Measurements from ENCODE around the gene IRF9. TPM values are rescaled to one million over a fixed set of nuclear protein-coding genes. Genes with fewer than 3 reads are reported as not detected.

IRF9 gene
- total RNA-seq, 1 donor from 2014 or later, result 229 TPM

DNA sequence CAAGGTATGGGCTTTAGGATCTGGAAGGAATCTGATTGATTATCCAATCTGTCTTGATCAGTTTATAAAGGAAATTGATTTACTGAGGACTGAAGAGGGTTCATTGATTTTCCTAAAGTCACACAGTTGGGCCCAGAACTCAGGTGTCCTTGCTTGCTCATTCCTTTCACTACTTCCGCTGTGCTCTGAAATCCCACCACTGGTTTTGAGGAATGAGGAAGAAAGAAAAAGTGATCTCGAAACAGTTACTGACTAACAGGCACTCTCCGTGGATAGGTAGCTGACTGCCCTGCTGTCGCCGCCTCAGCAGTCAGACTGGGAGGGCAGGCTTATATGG is 30.7 kb upstream of the IRF9 start, which contains the start of gene FITM1:
Gene FITM1 (plus strand): TSS at position 280 of the 337 bp plus-strand sequence. CDS start 905 bp downstream, outside the sequence.
- Mint-ChIP-seq H3K27me3 (no peaks in the 10 kb centered on the region), H3K9me3 (no peaks in the 10 kb centered on the region), H3K4me3 (no peak within 1 kb of the TSS), H3K4me1 (peaks cover 30% of the 10 kb centered on the region), H3K27ac (no peak within 1 kb of the TSS), H3K36me3 (ENCODE audit: low read depth) (peaks cover 3% of the 10 kb centered on the region)
- ATAC-seq (ENCODE audit: low read depth) (no peak), DNase-seq (no peak)
- ChIA-PET POLR2A (interaction anchor here (0.6 kb wide), 1 partner anchor 78 kb away, joined by 3 read pairs; the partner anchor contains the start of gene CARMIL3), CTCF (no interaction called here)
- TF ChIP-seq, protein P1, sequence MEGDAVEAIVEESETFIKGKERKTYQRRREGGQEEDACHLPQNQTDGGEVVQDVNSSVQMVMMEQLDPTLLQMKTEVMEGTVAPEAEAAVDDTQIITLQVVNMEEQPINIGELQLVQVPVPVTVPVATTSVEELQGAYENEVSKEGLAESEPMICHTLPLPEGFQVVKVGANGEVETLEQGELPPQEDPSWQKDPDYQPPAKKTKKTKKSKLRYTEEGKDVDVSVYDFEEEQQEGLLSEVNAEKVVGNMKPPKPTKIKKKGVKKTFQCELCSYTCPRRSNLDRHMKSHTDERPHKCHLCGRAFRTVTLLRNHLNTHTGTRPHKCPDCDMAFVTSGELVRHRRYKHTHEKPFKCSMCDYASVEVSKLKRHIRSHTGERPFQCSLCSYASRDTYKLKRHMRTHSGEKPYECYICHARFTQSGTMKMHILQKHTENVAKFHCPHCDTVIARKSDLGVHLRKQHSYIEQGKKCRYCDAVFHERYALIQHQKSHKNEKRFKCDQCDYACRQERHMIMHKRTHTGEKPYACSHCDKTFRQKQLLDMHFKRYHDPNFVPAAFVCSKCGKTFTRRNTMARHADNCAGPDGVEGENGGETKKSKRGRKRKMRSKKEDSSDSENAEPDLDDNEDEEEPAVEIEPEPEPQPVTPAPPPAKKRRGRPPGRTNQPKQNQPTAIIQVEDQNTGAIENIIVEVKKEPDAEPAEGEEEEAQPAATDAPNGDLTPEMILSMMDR (IDR thresholded peaks at IDR 0.05), result no peak
- intact Hi-C loops (cut with micrococcal nuclease), result no loop called here

DNA sequence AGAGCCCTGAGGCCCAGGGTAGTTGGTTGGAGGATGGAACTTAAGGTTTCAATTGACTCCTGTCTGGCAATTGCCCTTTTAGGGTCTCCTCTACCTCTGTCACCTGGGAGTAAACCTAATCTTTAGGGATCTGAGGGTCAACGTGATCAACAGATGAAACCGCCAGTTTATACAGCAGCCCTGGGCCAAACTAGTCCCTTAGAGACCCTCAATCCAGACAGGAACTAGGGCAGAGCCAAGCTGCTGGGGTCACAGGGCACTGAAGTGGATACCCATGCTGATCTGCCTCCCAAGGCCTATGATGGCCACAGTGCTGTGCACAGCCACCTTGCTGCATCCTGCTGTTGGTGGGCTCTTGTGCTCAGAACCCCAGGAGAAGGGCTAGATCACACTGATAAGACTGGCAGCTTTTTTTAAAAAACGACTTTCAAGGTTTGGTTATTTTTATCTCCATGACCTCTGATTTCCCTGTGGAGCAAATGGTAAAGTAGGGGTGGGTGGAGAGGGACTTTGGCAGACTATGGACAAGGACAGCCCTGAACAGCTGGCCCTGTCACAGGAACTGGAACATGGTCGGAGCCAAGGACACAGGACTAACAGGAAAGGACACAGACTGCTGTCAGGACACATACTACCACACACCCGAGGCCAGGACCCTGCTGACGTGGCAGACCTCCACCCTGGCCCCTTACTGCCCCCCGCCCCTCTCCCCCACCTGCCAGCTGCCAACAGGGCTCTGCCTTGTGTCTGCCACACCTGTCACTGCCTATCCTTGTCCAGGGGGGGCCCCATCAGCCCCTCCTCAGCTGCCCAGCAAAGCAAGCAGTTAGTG is 30.1 kb upstream of the IRF9 start:
- TF ChIP-seq, protein P1 (IDR thresholded peaks at IDR 0.05), result no peak
- Mint-ChIP-seq H3K4me3 (no peak overlapping the region), H3K9me3 (no peaks in the 10 kb centered on the region), H3K4me1 (peaks cover 32% of the 10 kb centered on the region), H3K27ac (no peak overlapping the region), H3K27me3 (no peaks in the 10 kb centered on the region), H3K36me3 (ENCODE audit: low read depth) (peaks cover 3% of the 10 kb centered on the region)
- DNase-seq (no peak), ATAC-seq (ENCODE audit: low read depth) (no peak)
- intact Hi-C loops (cut with micrococcal nuclease), result no loop called here
- POLR2A ChIA-PET, result interaction anchor here (0.7 to 1.9 kb wide), 4 partner anchors 13 to 141 kb away, joined by 5 to 7 read pairs (median 6); partner anchors contain the start of genes DCAF11, IRF9 and NRL
- CTCF ChIA-PET, result interaction anchor here (2.0 kb wide), 1 partner anchor 15 kb away, joined by 5 read pairs; the partner anchor contains the start of gene NRL

DNA sequence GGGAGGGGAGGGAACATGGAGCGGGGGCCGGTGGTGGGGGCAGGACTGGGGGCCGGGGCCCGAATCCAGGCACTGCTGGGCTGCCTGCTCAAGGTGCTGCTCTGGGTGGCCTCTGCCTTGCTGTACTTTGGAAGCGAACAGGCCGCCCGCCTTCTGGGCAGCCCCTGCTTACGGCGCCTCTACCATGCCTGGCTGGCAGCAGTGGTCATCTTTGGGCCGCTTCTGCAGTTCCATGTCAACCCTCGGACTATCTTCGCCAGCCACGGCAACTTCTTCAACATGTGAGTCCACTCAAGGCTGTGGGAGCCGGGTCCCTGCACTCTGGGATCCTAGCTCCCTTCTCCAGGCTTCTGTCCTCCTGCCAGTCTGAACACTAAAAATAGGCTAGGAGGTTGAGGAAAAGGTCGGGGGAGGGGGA is 29.5 kb upstream of the IRF9 start:
- POLR2A ChIA-PET, result interaction anchor here (0.7 to 1.9 kb wide), 4 partner anchors 14 to 142 kb away, joined by 5 to 7 read pairs (median 6); partner anchors contain the start of genes DCAF11, IRF9 and NRL
- H3K4me1 Mint-ChIP-seq, result peaks cover 34% of the 10 kb centered on the region
- H3K27ac Mint-ChIP-seq, result no peak overlapping the region
- intact Hi-C loops (cut with micrococcal nuclease), result no loop called here
- TF ChIP-seq, protein P1 (IDR thresholded peaks at IDR 0.05), result no peak
- H3K4me3 Mint-ChIP-seq, result no peak overlapping the region
- DNase-seq (no peak), ATAC-seq (ENCODE audit: low read depth) (no peak)
- H3K27me3 Mint-ChIP-seq, result no peaks in the 10 kb centered on the region
- H3K9me3 Mint-ChIP-seq, result no peaks in the 10 kb centered on the region
- CTCF ChIA-PET, result interaction anchor here (2.0 kb wide), 1 partner anchor 16 kb away, joined by 5 read pairs; the partner anchor contains the start of gene NRL
- H3K36me3 Mint-ChIP-seq (ENCODE audit: low read depth), result peaks cover 5% of the 10 kb centered on the region

DNA sequence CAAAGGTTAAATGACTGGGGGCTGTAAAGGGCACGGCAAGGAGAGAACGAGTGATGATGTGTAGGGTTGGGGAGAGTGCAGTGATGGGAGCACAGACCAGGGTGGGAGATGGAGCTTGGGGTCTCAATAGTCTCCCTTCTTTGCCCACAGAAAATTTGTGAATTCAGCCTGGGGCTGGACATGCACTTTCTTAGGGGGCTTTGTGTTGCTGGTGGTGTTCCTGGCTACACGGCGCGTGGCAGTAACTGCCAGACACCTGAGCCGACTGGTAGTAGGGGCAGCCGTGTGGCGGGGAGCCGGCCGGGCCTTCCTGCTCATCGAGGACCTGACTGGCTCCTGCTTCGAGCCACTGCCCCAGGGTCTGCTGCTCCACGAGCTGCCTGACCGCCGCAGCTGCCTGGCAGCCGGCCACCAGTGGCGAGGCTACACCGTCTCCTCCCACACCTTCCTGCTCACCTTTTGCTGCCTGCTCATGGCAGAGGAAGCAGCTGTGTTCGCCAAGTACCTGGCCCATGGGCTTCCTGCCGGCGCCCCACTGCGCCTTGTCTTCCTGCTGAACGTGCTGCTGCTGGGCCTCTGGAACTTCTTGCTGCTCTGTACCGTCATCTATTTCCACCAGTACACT is 28.9 kb upstream of the IRF9 start:
- CTCF ChIA-PET, result interaction anchor here (2.0 kb wide), 1 partner anchor 17 kb away, joined by 5 read pairs; the partner anchor contains the start of gene NRL
- H3K9me3 Mint-ChIP-seq, result no peaks in the 10 kb centered on the region
- peaks cover 11% of the 10 kb centered on the region for H3K36me3 Mint-ChIP-seq (ENCODE audit: low read depth)
- H3K4me3 Mint-ChIP-seq, result no peak overlapping the region
- intact Hi-C loops (cut with micrococcal nuclease), result no loop called here
- POLR2A ChIA-PET, result interaction anchor here (0.6 to 1.9 kb wide), 5 partner anchors 14 to 123 kb away, joined by 3 to 7 read pairs (median 3); partner anchors contain the start of genes DCAF11 and NRL
- H3K27me3 Mint-ChIP-seq, result no peaks in the 10 kb centered on the region
- ATAC-seq (ENCODE audit: low read depth), result no peak
- DNase-seq, result no peak
- H3K27ac Mint-ChIP-seq, result peak overlapping the region; percentile 50
- TF ChIP-seq, protein P1 (IDR thresholded peaks at IDR 0.05), result no peak
- peaks cover 36% of the 10 kb centered on the region for H3K4me1 Mint-ChIP-seq
